ENCODE measurements around the gene SENP2.

DNA sequence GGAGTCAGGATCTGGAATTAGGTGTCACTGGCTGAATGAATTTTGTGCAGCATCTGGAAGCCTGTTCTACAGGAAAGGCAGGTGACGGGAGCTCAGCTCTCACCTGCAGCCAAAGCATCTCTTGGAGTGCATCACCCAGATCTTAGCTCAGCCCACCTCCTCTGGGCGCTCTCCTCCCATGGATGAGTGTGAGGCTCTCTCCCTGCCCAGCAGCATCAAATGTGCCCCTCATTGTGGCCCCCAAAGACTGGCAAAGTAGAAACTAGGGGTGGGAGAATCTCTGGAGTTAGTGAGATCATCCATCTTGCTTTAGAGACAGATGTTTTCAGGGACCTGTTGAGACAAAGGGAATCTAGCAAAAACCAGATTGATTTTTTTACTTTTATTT is 68.7 kb downstream of the SENP2 start:
- TF ChIP-seq, protein P1, sequence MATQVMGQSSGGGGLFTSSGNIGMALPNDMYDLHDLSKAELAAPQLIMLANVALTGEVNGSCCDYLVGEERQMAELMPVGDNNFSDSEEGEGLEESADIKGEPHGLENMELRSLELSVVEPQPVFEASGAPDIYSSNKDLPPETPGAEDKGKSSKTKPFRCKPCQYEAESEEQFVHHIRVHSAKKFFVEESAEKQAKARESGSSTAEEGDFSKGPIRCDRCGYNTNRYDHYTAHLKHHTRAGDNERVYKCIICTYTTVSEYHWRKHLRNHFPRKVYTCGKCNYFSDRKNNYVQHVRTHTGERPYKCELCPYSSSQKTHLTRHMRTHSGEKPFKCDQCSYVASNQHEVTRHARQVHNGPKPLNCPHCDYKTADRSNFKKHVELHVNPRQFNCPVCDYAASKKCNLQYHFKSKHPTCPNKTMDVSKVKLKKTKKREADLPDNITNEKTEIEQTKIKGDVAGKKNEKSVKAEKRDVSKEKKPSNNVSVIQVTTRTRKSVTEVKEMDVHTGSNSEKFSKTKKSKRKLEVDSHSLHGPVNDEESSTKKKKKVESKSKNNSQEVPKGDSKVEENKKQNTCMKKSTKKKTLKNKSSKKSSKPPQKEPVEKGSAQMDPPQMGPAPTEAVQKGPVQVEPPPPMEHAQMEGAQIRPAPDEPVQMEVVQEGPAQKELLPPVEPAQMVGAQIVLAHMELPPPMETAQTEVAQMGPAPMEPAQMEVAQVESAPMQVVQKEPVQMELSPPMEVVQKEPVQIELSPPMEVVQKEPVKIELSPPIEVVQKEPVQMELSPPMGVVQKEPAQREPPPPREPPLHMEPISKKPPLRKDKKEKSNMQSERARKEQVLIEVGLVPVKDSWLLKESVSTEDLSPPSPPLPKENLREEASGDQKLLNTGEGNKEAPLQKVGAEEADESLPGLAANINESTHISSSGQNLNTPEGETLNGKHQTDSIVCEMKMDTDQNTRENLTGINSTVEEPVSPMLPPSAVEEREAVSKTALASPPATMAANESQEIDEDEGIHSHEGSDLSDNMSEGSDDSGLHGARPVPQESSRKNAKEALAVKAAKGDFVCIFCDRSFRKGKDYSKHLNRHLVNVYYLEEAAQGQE (IDR thresholded peaks at IDR 0.05; ENCODE audit: insufficient replicate concordance, low read depth) = no peak
- TF ChIP-seq, protein P2, sequence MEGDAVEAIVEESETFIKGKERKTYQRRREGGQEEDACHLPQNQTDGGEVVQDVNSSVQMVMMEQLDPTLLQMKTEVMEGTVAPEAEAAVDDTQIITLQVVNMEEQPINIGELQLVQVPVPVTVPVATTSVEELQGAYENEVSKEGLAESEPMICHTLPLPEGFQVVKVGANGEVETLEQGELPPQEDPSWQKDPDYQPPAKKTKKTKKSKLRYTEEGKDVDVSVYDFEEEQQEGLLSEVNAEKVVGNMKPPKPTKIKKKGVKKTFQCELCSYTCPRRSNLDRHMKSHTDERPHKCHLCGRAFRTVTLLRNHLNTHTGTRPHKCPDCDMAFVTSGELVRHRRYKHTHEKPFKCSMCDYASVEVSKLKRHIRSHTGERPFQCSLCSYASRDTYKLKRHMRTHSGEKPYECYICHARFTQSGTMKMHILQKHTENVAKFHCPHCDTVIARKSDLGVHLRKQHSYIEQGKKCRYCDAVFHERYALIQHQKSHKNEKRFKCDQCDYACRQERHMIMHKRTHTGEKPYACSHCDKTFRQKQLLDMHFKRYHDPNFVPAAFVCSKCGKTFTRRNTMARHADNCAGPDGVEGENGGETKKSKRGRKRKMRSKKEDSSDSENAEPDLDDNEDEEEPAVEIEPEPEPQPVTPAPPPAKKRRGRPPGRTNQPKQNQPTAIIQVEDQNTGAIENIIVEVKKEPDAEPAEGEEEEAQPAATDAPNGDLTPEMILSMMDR (IDR thresholded peaks at IDR 0.05; ENCODE audit: insufficient read depth, low read length) = no peak
- no peak for TF ChIP-seq POLR2AphosphoS5 (IDR thresholded peaks at IDR 0.05; ENCODE audit: low read depth)
- no peak for TF ChIP-seq SPI1 (IDR thresholded peaks at IDR 0.05; ENCODE audit: borderline replicate concordance, low read depth)
